CD4-positive, alpha-beta T cell treated with Interleukin-4 for 1 hour (primary cell): Measurements from ENCODE around the gene MAOA.
"Not testable (repeated sequence)": the region's sequence is repeated elsewhere in the genome, so short reads cannot be mapped to it uniquely, and the experiment has no call there.

Source experiments
- DNase-seq, 2 donors: peaks; one replicate each; pipeline ENCODE4 v3.0.0-alpha.2; 2020 to 2022

Gene MAOA

GRCh38 chrX:43664258-43664657 lies 8.2 kb downstream of the MAOA start:
- no peak for DNase-seq

DNA sequence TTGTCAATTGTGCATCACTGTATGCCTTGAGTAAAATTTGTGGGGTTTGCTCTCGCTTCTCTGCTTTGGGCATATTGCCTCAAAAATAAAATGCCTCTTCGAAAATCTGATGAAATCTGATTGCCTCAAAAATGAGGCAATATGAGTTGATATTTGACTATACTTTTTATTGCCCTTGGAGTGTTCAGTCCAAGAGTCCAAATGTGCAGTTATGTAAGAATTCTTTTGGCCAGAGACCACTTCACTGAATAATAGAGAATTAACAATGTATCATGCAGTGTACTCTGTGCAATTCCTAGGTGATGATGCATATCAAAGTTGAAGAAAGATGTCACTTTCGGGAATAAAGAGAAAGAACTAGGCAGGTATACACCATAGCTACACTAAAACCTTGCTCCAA lies 8.6 kb downstream of the MAOA start:
- DNase-seq: no peak

DNA sequence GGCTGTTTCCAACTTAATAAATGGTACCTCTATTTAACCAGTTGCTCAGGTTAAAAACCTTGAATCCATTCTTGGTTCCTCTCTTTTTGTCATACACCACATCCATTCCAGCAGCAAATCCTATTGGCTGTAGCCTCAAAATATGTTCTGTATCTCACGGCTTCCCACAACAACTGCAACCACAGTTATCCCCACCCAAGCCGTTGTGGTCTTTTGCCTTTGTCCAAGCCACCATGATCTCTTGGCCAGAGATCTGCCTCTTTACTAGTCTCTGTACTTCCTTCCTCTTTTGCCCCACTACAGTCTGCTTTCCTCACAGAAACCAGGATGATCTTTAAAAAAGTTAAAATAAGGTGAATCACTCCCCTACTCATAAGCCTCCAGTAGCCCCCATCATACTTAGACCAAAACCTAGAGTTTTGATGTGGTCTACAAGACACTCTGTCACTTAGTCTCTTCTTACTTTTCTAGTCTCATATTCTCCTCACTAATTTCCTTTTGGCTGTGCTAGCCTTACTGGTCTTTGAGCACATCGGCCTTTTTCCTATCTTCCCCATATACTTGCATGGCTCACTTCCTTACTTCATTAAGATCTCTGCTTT lies 10.3 kb downstream of the MAOA start:
- DNase-seq: no peak

GRCh38 chrX:43675965-43676628 lies 20.0 kb downstream of the MAOA start:
- DNase-seq: not testable (repeated sequence)

DNA sequence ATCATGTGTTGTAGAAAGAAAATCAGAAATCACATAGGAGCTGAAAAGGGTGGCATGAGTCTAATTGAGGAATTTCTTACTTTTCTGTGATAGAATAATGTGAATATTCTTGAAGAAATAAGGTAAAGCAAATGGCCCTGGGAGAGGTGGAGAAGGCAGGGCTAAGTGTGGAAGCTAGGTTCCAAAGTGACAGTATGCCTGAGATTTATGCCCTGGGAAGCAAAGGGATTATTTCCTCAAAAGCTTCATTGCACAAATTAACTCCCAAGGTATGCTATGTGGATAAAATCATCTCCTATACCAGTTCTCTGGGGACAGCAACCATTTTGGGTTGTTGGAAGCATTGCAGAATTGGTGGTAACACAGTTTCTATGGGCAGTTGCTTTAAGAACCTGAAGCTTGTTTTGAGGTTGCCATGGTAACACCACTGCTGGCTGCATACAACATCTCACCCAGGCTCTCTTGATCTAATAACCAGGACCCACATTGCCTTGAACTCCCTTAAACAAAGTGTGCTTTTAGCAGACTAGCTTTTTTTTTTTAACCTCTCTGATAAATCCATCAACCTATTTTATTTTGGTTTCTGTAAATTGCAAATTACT lies 21.0 kb downstream of the MAOA start:
- peak; percentile 14 to 33 for DNase-seq

GRCh38 chrX:43677993-43678392 lies 21.9 kb downstream of the MAOA start:
- DNase-seq: no peak

GRCh38 chrX:43679058-43679457 lies 23.0 kb downstream of the MAOA start:
- DNase-seq: no peak

DNA sequence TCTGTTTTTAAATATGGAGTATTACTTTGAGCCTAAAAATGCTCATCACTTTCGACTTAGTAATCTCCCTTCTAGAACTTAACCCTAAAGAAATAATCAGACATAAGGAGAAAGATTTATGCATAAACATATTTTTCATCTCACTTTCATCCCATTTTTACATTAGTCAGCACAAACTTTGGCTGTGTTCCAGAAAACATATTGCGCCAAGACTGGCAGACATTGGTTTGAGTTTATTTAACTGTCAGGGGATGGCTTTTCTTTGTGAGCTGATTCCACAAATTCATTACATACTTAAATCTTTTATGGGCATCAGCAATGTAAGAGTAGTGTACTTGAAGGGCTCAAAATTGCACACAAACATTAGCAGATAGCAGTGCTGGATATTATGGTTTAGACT lies 23.7 kb downstream of the MAOA start:
- DNase-seq: no peak

GRCh38 chrX:43682726-43683125 lies 26.6 kb downstream of the MAOA start:
- no peak for DNase-seq

- DNase-seq: no peak
Measured at GRCh38 chrX:43685221-43685620, 29.1 kb downstream of the MAOA start.

GRCh38 chrX:43688586-43688985 lies 32.5 kb downstream of the MAOA start:
- no peak for DNase-seq

GRCh38 chrX:43693602-43694406 lies 37.7 kb downstream of the MAOA start:
- no peak for DNase-seq

GRCh38 chrX:43699475-43699874 lies 43.4 kb downstream of the MAOA start:
- DNase-seq: no peak

DNA sequence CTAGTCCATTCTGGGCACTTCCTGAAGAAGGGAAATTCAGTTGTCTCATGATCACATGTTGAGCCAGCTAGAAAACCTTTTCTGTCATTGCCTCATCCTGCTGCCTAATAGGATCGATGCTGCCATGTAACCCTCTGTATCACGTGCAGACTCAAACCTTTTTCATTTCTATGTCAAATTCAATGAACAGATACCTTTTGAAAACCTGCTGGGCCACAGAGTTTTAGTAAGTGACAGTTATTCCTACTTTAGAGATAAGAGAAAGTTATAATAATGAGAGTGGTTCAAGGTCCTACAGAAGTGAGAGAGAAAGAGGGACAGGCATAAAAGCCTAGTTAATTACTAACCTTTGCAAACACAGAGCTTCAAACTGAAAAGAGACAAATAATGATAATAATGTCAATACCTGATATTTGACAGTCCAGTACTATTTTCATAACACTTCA lies 46.0 kb downstream of the MAOA start:
- no peak for DNase-seq

- DNase-seq: no peak
Measured at GRCh38 chrX:43702660-43703059, 46.6 kb downstream of the MAOA start.

DNA sequence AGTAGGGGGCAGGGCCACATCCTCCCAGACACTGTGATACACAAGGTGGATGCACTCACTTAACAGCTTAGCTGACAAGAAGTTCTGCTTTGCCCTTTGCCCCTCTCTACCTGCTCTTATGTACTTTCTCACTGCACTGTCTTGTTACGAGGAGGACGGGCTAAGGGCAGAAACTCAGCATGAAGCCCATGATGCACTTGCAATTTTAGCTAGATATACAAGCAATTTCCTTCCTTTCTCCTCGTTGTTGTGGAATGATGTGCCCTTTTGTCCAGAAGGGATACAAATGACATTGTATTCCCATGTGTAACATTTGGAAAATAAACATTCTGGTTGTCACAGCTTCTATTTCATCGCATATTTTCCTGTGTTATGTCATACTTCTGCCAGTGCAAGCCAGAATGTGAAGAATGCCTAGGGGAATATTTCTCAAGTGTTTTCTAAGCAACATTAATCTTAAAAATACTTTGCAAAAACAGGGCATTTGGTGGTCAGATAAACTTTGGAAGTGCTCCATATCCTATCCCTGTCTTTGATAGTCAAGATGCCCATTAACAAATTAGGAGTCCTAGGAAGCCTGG lies 47.2 kb downstream of the MAOA start:
- DNase-seq: no peak

GRCh38 chrX:43706786-43707370 lies 50.8 kb downstream of the MAOA start:
- no peak for DNase-seq

DNA sequence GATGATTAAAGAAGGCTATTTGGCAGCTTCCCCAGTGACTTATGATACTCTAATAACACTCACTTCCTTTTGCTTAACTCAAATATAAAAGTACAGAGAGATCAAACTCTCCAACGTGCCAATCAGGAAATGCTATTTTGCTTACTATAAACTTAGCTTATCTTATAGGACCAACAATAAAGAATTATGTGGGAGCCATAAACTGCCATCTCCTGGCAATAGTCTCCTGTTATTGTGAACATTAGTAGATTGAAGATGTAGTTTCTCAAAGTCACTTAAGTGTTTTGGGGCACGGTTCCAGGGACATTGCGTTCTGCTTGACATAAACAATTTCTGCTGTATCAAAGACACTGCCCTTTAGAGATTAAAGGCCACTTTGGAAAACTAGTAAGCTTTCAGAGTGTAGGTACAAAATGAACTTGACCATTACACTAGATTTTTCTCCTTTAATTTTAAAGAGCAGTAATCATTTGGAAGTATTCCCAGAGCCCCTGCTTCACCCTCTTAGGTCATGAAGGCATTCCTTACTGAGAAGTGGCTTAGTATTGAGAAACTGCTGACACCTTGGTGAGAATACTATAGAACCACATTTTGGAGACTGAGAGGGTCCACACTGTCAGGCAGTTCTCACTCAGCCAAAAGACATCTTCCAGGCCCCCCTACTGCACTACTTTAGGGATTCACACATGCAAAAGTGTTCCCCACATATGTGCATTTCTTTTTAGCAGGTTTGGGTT lies 51.9 kb downstream of the MAOA start:
- DNase-seq: no peak

- no peak for DNase-seq
Measured at GRCh38 chrX:43716144-43716543, 60.0 kb downstream of the MAOA start.

DNA sequence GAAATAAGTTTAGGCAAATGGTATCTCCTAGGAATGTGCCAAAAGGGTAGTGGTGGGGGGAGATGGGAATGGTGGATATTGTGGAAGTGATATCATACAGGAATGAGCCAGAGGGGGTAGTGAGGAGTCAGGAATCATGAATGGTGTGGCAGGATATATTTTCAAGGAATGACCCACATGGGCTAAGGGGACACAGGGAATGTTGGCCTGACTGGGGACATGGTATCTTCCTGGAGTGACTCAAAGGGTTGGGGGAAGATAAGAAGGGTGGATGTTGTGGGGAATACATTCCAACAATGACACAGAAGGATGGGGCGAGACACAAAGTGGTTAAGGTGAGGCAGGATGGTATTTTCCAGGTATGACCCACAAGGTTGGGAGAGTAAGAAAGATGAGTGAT lies 60.6 kb downstream of the MAOA start:
- no peak for DNase-seq

- DNase-seq: no peak
Measured at GRCh38 chrX:43717161-43717560, 61.1 kb downstream of the MAOA start.

GRCh38 chrX:43718081-43718480 lies 62.0 kb downstream of the MAOA start:
- DNase-seq: no peak
